ENCODE measurements around the gene RAPGEFL1. TPM values are rescaled to one million over a fixed set of nuclear protein-coding genes. Genes with fewer than 3 reads are reported as not detected.
"Not testable (repeated sequence)": the region's sequence is repeated elsewhere in the genome, so short reads cannot be mapped to it uniquely, and the experiment has no call there.

Gene RAPGEFL1
- total and polyA plus RNA-seq, 4 donors, result 4.6 to 9.4 (median 8.8) TPM

- Histone ChIP-seq H3K4me1 (ENCODE audit: control insufficient read depth in 5 of 5, insufficient read depth in 5 of 5, low read length in 5 of 5) (peaks cover 0 to 5% (median 4%) of the 10 kb centered on the region in 5 donors), H3K36me3 (ENCODE audit: control insufficient read depth in 4 of 4, insufficient read depth in 4 of 4, low read length in 4 of 4) (peaks cover 0 to 6% (median under 1%) of the 10 kb centered on the region in 4 donors), H3K9ac (ENCODE audit: insufficient read depth in 1 of 2, low read length in 2 of 2) (no peak overlapping the region), H3K9me3 (ENCODE audit: control insufficient read depth in 4 of 4, insufficient read depth in 3 of 4, low read length in 3 of 4) (no peaks in the 10 kb centered on the region), H3K27me3 (ENCODE audit: control insufficient read depth in 3 of 3, insufficient read depth in 3 of 3, low read length in 2 of 3) (no peaks in the 10 kb centered on the region), H3K4me3 (no peak overlapping the region), H3K27ac (ENCODE audit: low read depth in 1 of 2, low read length in 1 of 2) (peak overlapping the region; percentile 3 to 12)
- TF ChIP-seq CTCF (IDR thresholded peaks at IDR 0.05; ENCODE audit: control extremely low read depth, extremely low read depth), result no peak
- WGBS, 2 donors, result 52 to 81% methylated on average over 5 of the region's 5 CpGs
- DNase-seq (peak; percentile 40 to 87 (median 73)), ATAC-seq (ENCODE audit: insufficient read depth, low FRiP score) (peak; percentile 34)
Measured at GRCh38 chr17:40224718-40225550, 47.7 kb downstream of the RAPGEFL1 start.

GRCh38 chr17:40229146-40229545 lies 51.9 kb downstream of the RAPGEFL1 start:
- not testable (repeated sequence) for H3K27me3 ChIP-seq (ENCODE audit: control insufficient read depth in 3 of 3, insufficient read depth in 3 of 3, low read length in 2 of 3); H3K27ac ChIP-seq (ENCODE audit: low read depth in 1 of 2, low read length in 1 of 2); DNase-seq; H3K9me3 ChIP-seq (ENCODE audit: control insufficient read depth in 4 of 4, insufficient read depth in 3 of 4, low read length in 3 of 4); H3K4me1 ChIP-seq (ENCODE audit: control insufficient read depth in 5 of 5, insufficient read depth in 5 of 5, low read length in 5 of 5); ATAC-seq (ENCODE audit: insufficient read depth, low FRiP score); H3K9ac ChIP-seq (ENCODE audit: insufficient read depth in 1 of 2, low read length in 2 of 2); H3K4me3 ChIP-seq
- H3K36me3 ChIP-seq (ENCODE audit: control insufficient read depth in 4 of 4, insufficient read depth in 4 of 4, low read length in 4 of 4), result peaks cover 0 to 12% (median 7%) of the 10 kb centered on the region in 4 donors
- WGBS, 2 donors, result 97 to 99% methylated on average over 14 of the region's 14 CpGs

GRCh38 chr17:40230670-40231069 lies 53.4 kb downstream of the RAPGEFL1 start:
- Histone ChIP-seq H3K4me3 (no peak overlapping the region), H3K36me3 (ENCODE audit: control insufficient read depth in 4 of 4, insufficient read depth in 4 of 4, low read length in 4 of 4) (peaks cover 0 to 12% (median 10%) of the 10 kb centered on the region in 4 donors), H3K9ac (ENCODE audit: insufficient read depth in 1 of 2, low read length in 2 of 2) (no peak overlapping the region), H3K27me3 (ENCODE audit: control insufficient read depth in 3 of 3, insufficient read depth in 3 of 3, low read length in 2 of 3) (no peaks in the 10 kb centered on the region), H3K27ac (ENCODE audit: low read depth in 1 of 2, low read length in 1 of 2) (no peak overlapping the region), H3K9me3 (ENCODE audit: control insufficient read depth in 4 of 4, insufficient read depth in 3 of 4, low read length in 3 of 4) (no peaks in the 10 kb centered on the region), H3K4me1 (ENCODE audit: control insufficient read depth in 5 of 5, insufficient read depth in 5 of 5, low read length in 5 of 5) (peaks cover 0 to 3% (median 0%) of the 10 kb centered on the region in 5 donors)
- no peak for DNase-seq
- ATAC-seq (ENCODE audit: insufficient read depth, low FRiP score), result no peak
- 81 to 83% methylated on average over 3 of the region's 3 CpGs for WGBS, 2 donors
- no peak for TF ChIP-seq CTCF (IDR thresholded peaks at IDR 0.05; ENCODE audit: control extremely low read depth, extremely low read depth)

GRCh38 chr17:40231928-40232327 lies 54.7 kb downstream of the RAPGEFL1 start:
- H3K4me3 ChIP-seq; H3K27ac ChIP-seq (ENCODE audit: low read depth in 1 of 2, low read length in 1 of 2); ATAC-seq (ENCODE audit: insufficient read depth, low FRiP score); H3K9ac ChIP-seq (ENCODE audit: insufficient read depth in 1 of 2, low read length in 2 of 2); H3K27me3 ChIP-seq (ENCODE audit: control insufficient read depth in 3 of 3, insufficient read depth in 3 of 3, low read length in 2 of 3); H3K9me3 ChIP-seq (ENCODE audit: control insufficient read depth in 4 of 4, insufficient read depth in 3 of 4, low read length in 3 of 4); DNase-seq; H3K4me1 ChIP-seq (ENCODE audit: control insufficient read depth in 5 of 5, insufficient read depth in 5 of 5, low read length in 5 of 5): not testable (repeated sequence)
- 98 to 100% methylated on average over 4 of the region's 4 CpGs for WGBS, 2 donors
- peaks cover 0 to 15% (median 10%) of the 10 kb centered on the region in 4 donors for H3K36me3 ChIP-seq (ENCODE audit: control insufficient read depth in 4 of 4, insufficient read depth in 4 of 4, low read length in 4 of 4)

All from lung (tissue), 12 donors.